Skeletal muscle tissue (tissue), 4 donors: ENCODE results near the gene KCNJ14. TPM values are rescaled to one million over a fixed set of nuclear protein-coding genes. Genes with fewer than 3 reads are reported as not detected.

Experiments used
- H3K27ac ChIP-seq: one replicate; pipeline ENCODE4 v1.7.0; 2013; ENCODE audit warnings: mild to moderate bottlenecking, low read depth, low read length, inconsistent platforms
- H3K27me3 ChIP-seq, 3 donors: one replicate each; pipeline ENCODE4 v1.7.0; 2013; ENCODE audit warnings: low read length in 3 of 3; ENCODE audit not compliant: control insufficient read depth in 3 of 3, insufficient read depth in 3 of 3
- H3K36me3 ChIP-seq, 3 donors: one replicate each; pipeline ENCODE4 v1.7.0; 2013; ENCODE audit warnings: low read length in 3 of 3; ENCODE audit not compliant: control insufficient read depth in 3 of 3, insufficient read depth in 3 of 3
- H3K4me1 ChIP-seq, 3 donors: one replicate each; pipeline ENCODE4 v1.7.0; 2013; ENCODE audit warnings: low read length in 3 of 3, mild to moderate bottlenecking in 3 of 3; ENCODE audit not compliant: control insufficient read depth in 3 of 3, insufficient read depth in 3 of 3
- H3K4me3 ChIP-seq, 3 donors: one replicate each; pipeline ENCODE4 v1.7.0; 2013; ENCODE audit warnings: low read length in 3 of 3
- H3K9ac ChIP-seq, 3 donors: one replicate each; pipeline ENCODE4 v1.7.0; 2013; ENCODE audit warnings: low read length in 3 of 3, mild to moderate bottlenecking in 3 of 3, moderate library complexity in 2 of 3, low read depth in 1 of 3
- H3K9me3 ChIP-seq, 3 donors: one replicate each; pipeline ENCODE4 v1.7.0; 2013; ENCODE audit warnings: low read length in 3 of 3; ENCODE audit not compliant: control insufficient read depth in 3 of 3
- total RNA-seq: library from RNA; depleted of rRNA; stranded (reverse); fragments of >200 nt; gene quantifications from one replicate; pipeline ENCODE4 v1.2.3, GENCODE V29; 2014
- donor health status: Osteomylitis.

The KCNJ14 gene
- total RNA-seq, 1 donor from 2014 or later: 1.0 TPM

GRCh38 chr19:48477698-48478338 lies 22.4 kb downstream of the KCNJ14 start:
- H3K9me3 ChIP-seq: no peaks in the 10 kb centered on the region
- peaks cover 47 to 48% (median 48%) of the 10 kb centered on the region in 3 donors for H3K36me3 ChIP-seq
- no peak overlapping the region for H3K27ac ChIP-seq
- no peak overlapping the region for H3K4me3 ChIP-seq
- no peaks in the 10 kb centered on the region for H3K27me3 ChIP-seq
- H3K4me1 ChIP-seq: peaks cover 10 to 24% (median 22%) of the 10 kb centered on the region in 3 donors
- H3K9ac ChIP-seq: no peak overlapping the region

- H3K9me3 ChIP-seq: no peaks in the 10 kb centered on the region
- H3K4me1 ChIP-seq: peaks cover 10 to 24% (median 22%) of the 10 kb centered on the region in 3 donors
- H3K36me3 ChIP-seq: peaks cover 39 to 42% (median 40%) of the 10 kb centered on the region in 3 donors
- H3K27me3 ChIP-seq: no peaks in the 10 kb centered on the region
- no peak overlapping the region for H3K4me3 ChIP-seq
- no peak overlapping the region for H3K27ac ChIP-seq
- H3K9ac ChIP-seq: no peak overlapping the region
These were observed 23.2 kb downstream of the KCNJ14 start for GRCh38 chr19:48478339-48479256.

- peak overlapping the region; percentile 71 to 85 (median 84) for H3K4me3 ChIP-seq
- H3K9me3 ChIP-seq: no peaks in the 10 kb centered on the region
- no peaks in the 10 kb centered on the region for H3K27me3 ChIP-seq
- H3K27ac ChIP-seq: peak overlapping the region; percentile 77
- peaks cover 10 to 24% (median 22%) of the 10 kb centered on the region in 3 donors for H3K4me1 ChIP-seq
- H3K9ac ChIP-seq: no peak overlapping the region
- H3K36me3 ChIP-seq: peaks cover 28 to 31% (median 29%) of the 10 kb centered on the region in 3 donors
These were observed 24.3 kb downstream of the KCNJ14 start for GRCh38 chr19:48479686-48480085.

GRCh38 chr19:48480183-48480557 lies 24.8 kb downstream of the KCNJ14 start:
- Histone ChIP-seq H3K9ac (peak overlapping the region; percentile 84 to 88 (median 86)), H3K36me3 (peaks cover 23 to 26% (median 24%) of the 10 kb centered on the region in 3 donors), H3K4me3 (peak overlapping the region; percentile 71 to 85 (median 84)), H3K9me3 (no peaks in the 10 kb centered on the region), H3K27me3 (no peaks in the 10 kb centered on the region), H3K27ac (peak overlapping the region; percentile 77), H3K4me1 (peaks cover 10 to 24% (median 22%) of the 10 kb centered on the region in 3 donors)

- peak overlapping the region; percentile 77 for H3K27ac ChIP-seq
- peak overlapping the region; percentile 71 to 85 (median 84) for H3K4me3 ChIP-seq
- no peaks in the 10 kb centered on the region for H3K9me3 ChIP-seq
- H3K27me3 ChIP-seq: no peaks in the 10 kb centered on the region
- peaks cover 17 to 19% (median 18%) of the 10 kb centered on the region in 3 donors for H3K36me3 ChIP-seq
- H3K4me1 ChIP-seq: peaks cover 10 to 24% (median 22%) of the 10 kb centered on the region in 3 donors
- H3K9ac ChIP-seq: peak overlapping the region; percentile 84 to 88 (median 86)
These were observed 25.5 kb downstream of the KCNJ14 start for GRCh38 chr19:48480558-48481500.

- no peak overlapping the region for H3K27ac ChIP-seq
- H3K9ac ChIP-seq: peak overlapping the region in 1 of 3 donors; percentile 51
- peaks cover 7 to 12% (median 9%) of the 10 kb centered on the region in 3 donors for H3K36me3 ChIP-seq
- H3K27me3 ChIP-seq: no peaks in the 10 kb centered on the region
- H3K9me3 ChIP-seq: no peaks in the 10 kb centered on the region
- no peak overlapping the region for H3K4me3 ChIP-seq
- H3K4me1 ChIP-seq: peaks cover 10 to 24% (median 22%) of the 10 kb centered on the region in 3 donors
These were observed 26.7 kb downstream of the KCNJ14 start for GRCh38 chr19:48481846-48482639.

- peaks cover under 1 to 5% (median 4%) of the 10 kb centered on the region in 3 donors for H3K36me3 ChIP-seq
- H3K27ac ChIP-seq: no peak overlapping the region
- H3K27me3 ChIP-seq: no peaks in the 10 kb centered on the region
- no peak overlapping the region for H3K9ac ChIP-seq
- peaks cover 13 to 35% (median 33%) of the 10 kb centered on the region in 3 donors for H3K4me1 ChIP-seq
- no peak overlapping the region for H3K4me3 ChIP-seq
- H3K9me3 ChIP-seq: no peaks in the 10 kb centered on the region
These were observed 27.9 kb downstream of the KCNJ14 start for GRCh38 chr19:48483301-48483700.

GRCh38 chr19:48484247-48484893 lies 29.0 kb downstream of the KCNJ14 start:
- no peaks in the 10 kb centered on the region for H3K9me3 ChIP-seq
- H3K4me1 ChIP-seq: peaks cover 15 to 37% (median 34%) of the 10 kb centered on the region in 3 donors
- H3K27me3 ChIP-seq: no peaks in the 10 kb centered on the region
- H3K4me3 ChIP-seq: no peak overlapping the region
- H3K36me3 ChIP-seq: peaks cover 0 to 4% (median 3%) of the 10 kb centered on the region in 3 donors
- H3K9ac ChIP-seq: no peak overlapping the region
- H3K27ac ChIP-seq: no peak overlapping the region
